Mesendoderm (in vitro differentiated cells): ENCODE measurements around the gene DUSP3.
"Not testable (repeated sequence)": the region's sequence is repeated elsewhere in the genome, so short reads cannot be mapped to it uniquely, and the experiment has no call there.

ENCODE experiments used
- DNase-seq: peaks from one replicate; pipeline ENCODE4 v3.0.0; 2013
- H2AK5ac ChIP-seq: 2 replicates; pipeline ENCODE4 v1.6.1; 2013; ENCODE audit warnings: low read length, inconsistent platforms
- H2BK120ac ChIP-seq: 2 replicates; pipeline ENCODE4 v1.6.1; 2013; ENCODE audit warnings: low read depth, mild to moderate bottlenecking, low read length, moderate library complexity, mixed read lengths
- H2BK15ac ChIP-seq: replicated peaks from 2 replicates; pipeline ENCODE4 v1.6.1; 2013; ENCODE audit warnings: low read depth, mild to moderate bottlenecking, moderate library complexity
- H2BK5ac ChIP-seq: 2 replicates; pipeline ENCODE4 v1.6.1; 2013; ENCODE audit warnings: low read length, inconsistent platforms
- H3K18ac ChIP-seq: 2 replicates; pipeline ENCODE4 v1.6.1; 2013; ENCODE audit warnings: mild to moderate bottlenecking, low read length, mixed read lengths
- H3K23ac ChIP-seq: one replicate; pipeline ENCODE4 v1.6.1; 2013; ENCODE audit warnings: low read length
- H3K27ac ChIP-seq: 2 replicates; pipeline ENCODE4 v1.5.1; 2013; ENCODE audit warnings: low read depth, mild to moderate bottlenecking, inconsistent platforms, low read length, moderate library complexity
- H3K27me3 ChIP-seq: 2 replicates; pipeline ENCODE4 v1.6.1; 2013; ENCODE audit warnings: low read length, control low read depth, mild to moderate bottlenecking, inconsistent platforms; ENCODE audit not compliant: insufficient read depth, poor library complexity
- H3K36me3 ChIP-seq: 2 replicates; pipeline ENCODE4 v1.6.1; 2013; ENCODE audit warnings: low read length, inconsistent platforms; ENCODE audit not compliant: control insufficient read depth, insufficient read depth
- H3K4ac ChIP-seq: one replicate; pipeline ENCODE4 v1.6.1; 2013; ENCODE audit warnings: low read depth, mild to moderate bottlenecking, low read length, moderate library complexity
- H3K4me1 ChIP-seq: 2 replicates; pipeline ENCODE4 v1.6.1; 2013; ENCODE audit warnings: low read depth, low read length, inconsistent platforms; ENCODE audit not compliant: control insufficient read depth
- H3K4me2 ChIP-seq: 2 replicates; pipeline ENCODE4 v1.6.1; 2013; ENCODE audit warnings: low read length
- H3K4me3 ChIP-seq: 2 replicates; pipeline ENCODE4 v1.5.1; 2013; ENCODE audit warnings: mild to moderate bottlenecking, low read length
- H3K56ac ChIP-seq: one replicate; pipeline ENCODE4 v1.6.1; 2013; ENCODE audit warnings: low read length
- H3K79me1 ChIP-seq: 2 replicates; pipeline ENCODE4 v1.6.1; 2013; ENCODE audit warnings: low read length, inconsistent platforms
- H3K79me2 ChIP-seq: 2 replicates; pipeline ENCODE4 v1.6.1; 2013; ENCODE audit warnings: mild to moderate bottlenecking, low read length; ENCODE audit not compliant: control insufficient read depth, insufficient read depth
- H3K9ac ChIP-seq: 2 replicates; pipeline ENCODE4 v1.6.1; 2013; ENCODE audit warnings: low read length, inconsistent platforms
- H4K5ac ChIP-seq: one replicate; pipeline ENCODE4 v1.6.1; 2013; ENCODE audit warnings: low read length
- H4K8ac ChIP-seq: one replicate; pipeline ENCODE4 v1.6.1; 2013; ENCODE audit warnings: low read depth, mild to moderate bottlenecking, control low read depth, low read length, moderate library complexity
- WGBS: extraction: QIAGEN DNeasy Blood & Tissue Kit; methylation state at CpG from one replicate; pipeline ENCODE4 v1.1.7; 2013; ENCODE audit warnings: low lambda C conversion rate, missing lambda C conversion rate; ENCODE audit not compliant: insufficient coverage; ENCODE audit errors: extremely low coverage; 5-methylcytosine and 5-hydroxymethylcytosine counted together

The DUSP3 gene

DNA sequence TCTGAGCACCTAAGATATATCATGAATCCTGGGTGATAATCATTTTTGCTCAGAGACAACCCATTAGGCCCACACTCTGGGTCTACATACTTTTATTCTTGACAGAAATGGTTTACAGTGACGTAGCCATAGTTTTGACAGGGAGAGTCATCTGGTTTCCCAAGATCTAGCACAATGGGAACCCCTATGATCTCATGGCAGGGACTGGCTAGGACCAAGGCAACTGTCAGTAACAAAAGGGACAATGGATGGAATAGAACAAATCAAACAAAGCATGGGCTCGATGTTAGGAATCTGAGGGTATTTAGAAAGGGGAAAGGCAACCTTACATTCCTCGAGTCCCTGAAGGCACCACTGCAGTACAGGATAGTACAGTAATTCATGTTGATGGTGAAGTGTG is 22.0 kb upstream of the DUSP3 start:
- WGBS = no CpG with 5 or more reads among the region's 3 CpGs
- no peaks in the 10 kb centered on the region for H3K79me1 ChIP-seq
- no peaks in the 10 kb centered on the region for H3K4me1 ChIP-seq
- no peak overlapping the region for H2BK15ac ChIP-seq
- no peak overlapping the region for H3K4ac ChIP-seq
- no peak overlapping the region for H4K5ac ChIP-seq
- H3K56ac ChIP-seq = no peak overlapping the region
- H3K9ac ChIP-seq = no peak overlapping the region
- no peak overlapping the region for H2AK5ac ChIP-seq
- no peaks in the 10 kb centered on the region for H3K27me3 ChIP-seq
- DNase-seq = no peak
- H4K8ac ChIP-seq = no peak overlapping the region
- no peak overlapping the region for H2BK5ac ChIP-seq
- H3K4me3 ChIP-seq = no peak overlapping the region
- H3K27ac ChIP-seq = no peak overlapping the region
- no peak overlapping the region for H3K23ac ChIP-seq
- H3K79me2 ChIP-seq = no peaks in the 10 kb centered on the region
- no peak overlapping the region for H3K4me2 ChIP-seq
- no peak overlapping the region for H3K18ac ChIP-seq
- no peak overlapping the region for H2BK120ac ChIP-seq
- no peaks in the 10 kb centered on the region for H3K36me3 ChIP-seq

DNA sequence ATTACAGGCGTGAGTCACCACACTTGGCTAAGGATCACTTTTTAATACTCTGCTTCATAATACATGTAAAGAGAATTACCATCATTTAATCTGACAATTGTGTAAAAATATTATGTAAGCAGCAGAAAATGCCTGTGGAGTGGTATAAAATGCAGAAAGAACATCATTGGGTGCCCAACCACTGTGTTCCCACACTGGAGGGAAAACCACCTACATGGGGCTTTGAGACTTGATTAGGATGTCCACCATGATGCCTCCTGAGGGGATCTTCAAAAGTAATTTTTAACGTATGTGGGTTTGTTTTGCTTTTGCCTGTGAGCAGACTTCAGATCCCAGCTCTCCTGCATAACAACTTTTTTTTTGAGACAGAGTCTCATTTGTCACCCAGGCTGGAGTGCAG is 20.3 kb upstream of the DUSP3 start:
- no peak overlapping the region for H2AK5ac ChIP-seq
- H4K5ac ChIP-seq = no peak overlapping the region
- H3K36me3 ChIP-seq = no peaks in the 10 kb centered on the region
- no peak overlapping the region for H2BK15ac ChIP-seq
- H3K18ac ChIP-seq = no peak overlapping the region
- no peaks in the 10 kb centered on the region for H3K27me3 ChIP-seq
- WGBS = no CpG with 5 or more reads among the region's 2 CpGs
- H3K56ac ChIP-seq = no peak overlapping the region
- no peaks in the 10 kb centered on the region for H3K79me1 ChIP-seq
- no peak overlapping the region for H2BK120ac ChIP-seq
- no peak overlapping the region for H3K9ac ChIP-seq
- H3K4me3 ChIP-seq = no peak overlapping the region
- no peaks in the 10 kb centered on the region for H3K4me1 ChIP-seq
- no peak overlapping the region for H3K4ac ChIP-seq
- no peaks in the 10 kb centered on the region for H3K79me2 ChIP-seq
- no peak overlapping the region for H3K4me2 ChIP-seq
- H3K27ac ChIP-seq = no peak overlapping the region
- no peak overlapping the region for H4K8ac ChIP-seq
- DNase-seq = no peak
- no peak overlapping the region for H2BK5ac ChIP-seq
- no peak overlapping the region for H3K23ac ChIP-seq

DNA sequence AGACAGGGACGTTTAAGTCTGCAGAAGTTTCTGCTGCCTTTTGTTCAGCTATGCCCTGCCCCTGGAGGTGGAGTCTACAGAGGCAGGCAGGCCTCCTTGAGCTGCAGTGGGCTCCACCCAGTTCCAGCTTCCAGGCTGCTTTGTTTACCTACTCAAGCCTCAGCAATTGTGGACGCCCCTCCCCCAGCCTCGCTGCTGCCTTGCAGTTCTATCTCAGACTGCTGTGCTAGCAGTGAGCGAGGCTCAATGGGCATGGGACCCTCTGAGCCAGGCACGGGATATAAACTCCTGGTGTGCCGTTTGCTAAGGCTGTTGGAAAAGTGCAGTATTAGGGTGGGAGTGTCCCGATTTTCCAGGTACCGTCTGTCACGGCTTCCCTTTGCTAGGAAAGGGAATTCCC is 19.2 kb upstream of the DUSP3 start:
- H3K4me2 ChIP-seq, H3K27ac ChIP-seq, H3K4ac ChIP-seq, DNase-seq, H4K8ac ChIP-seq, H3K18ac ChIP-seq, H3K36me3 ChIP-seq, H4K5ac ChIP-seq, H3K79me2 ChIP-seq, H3K9ac ChIP-seq, H3K56ac ChIP-seq, H2BK15ac ChIP-seq, H3K79me1 ChIP-seq, H2AK5ac ChIP-seq, H3K27me3 ChIP-seq, H3K23ac ChIP-seq, H3K4me1 ChIP-seq, H3K4me3 ChIP-seq, H2BK5ac ChIP-seq, H2BK120ac ChIP-seq: not testable (repeated sequence)
- WGBS = no CpG with 5 or more reads among the region's 9 CpGs

DNA sequence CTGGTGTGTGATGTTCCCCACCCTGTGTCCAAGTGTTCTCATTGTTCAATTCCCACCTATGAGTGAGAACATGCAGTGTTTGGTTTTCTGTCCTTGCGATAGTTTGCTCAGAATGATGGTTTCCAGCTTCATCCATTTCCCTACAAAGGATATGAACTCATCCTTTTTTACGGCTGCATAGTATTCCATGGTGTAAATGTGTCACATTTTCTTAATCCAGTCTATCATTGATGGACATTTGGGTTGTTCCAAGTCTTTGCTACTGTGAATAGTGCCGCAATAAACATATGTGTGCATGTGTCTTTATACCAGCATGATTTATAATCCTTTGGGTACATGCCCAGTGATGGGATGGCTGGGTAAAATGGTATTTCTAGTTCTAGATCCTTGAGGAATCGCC is 13.9 kb upstream of the DUSP3 start:
- not testable (repeated sequence) for H3K79me2 ChIP-seq, H3K4me2 ChIP-seq, H3K4ac ChIP-seq, H3K18ac ChIP-seq, H2BK120ac ChIP-seq, H3K23ac ChIP-seq, DNase-seq, H4K5ac ChIP-seq, H3K79me1 ChIP-seq, H3K27ac ChIP-seq, H2BK5ac ChIP-seq, H2AK5ac ChIP-seq, H3K4me3 ChIP-seq, H3K9ac ChIP-seq, H3K27me3 ChIP-seq, H3K4me1 ChIP-seq, H2BK15ac ChIP-seq, H3K56ac ChIP-seq, H3K36me3 ChIP-seq, H4K8ac ChIP-seq
- no CpG with 5 or more reads among the region's 4 CpGs for WGBS

DNA sequence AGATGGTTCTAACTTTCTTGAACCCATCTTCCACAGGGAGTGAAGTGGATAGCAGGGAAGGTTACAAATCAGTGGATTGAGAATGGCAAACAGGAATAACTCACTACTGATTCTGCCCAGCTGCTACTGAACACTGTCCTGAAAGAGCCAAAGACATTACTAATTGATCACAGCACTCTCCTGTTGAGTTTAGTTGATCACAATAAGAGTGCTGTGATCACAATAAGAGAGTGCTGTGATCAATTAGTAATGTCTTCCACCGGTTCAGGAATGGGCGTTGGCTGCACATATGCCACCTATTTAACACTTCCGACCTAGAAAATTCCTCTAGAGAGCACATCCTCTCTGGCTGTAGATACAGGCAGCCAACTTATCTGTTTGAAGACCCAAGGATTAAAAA is 12.8 kb upstream of the DUSP3 start:
- Histone ChIP-seq H2BK120ac (no peak overlapping the region), H3K4me1 (no peaks in the 10 kb centered on the region), H3K79me1 (no peaks in the 10 kb centered on the region), H4K5ac (no peak overlapping the region), H2BK5ac (no peak overlapping the region), H3K4me3 (no peak overlapping the region), H3K4me2 (no peak overlapping the region), H3K36me3 (no peaks in the 10 kb centered on the region), H3K27me3 (no peaks in the 10 kb centered on the region), H2BK15ac (no peak overlapping the region), H3K18ac (no peak overlapping the region), H3K56ac (no peak overlapping the region), H2AK5ac (no peak overlapping the region), H3K23ac (no peak overlapping the region), H3K27ac (no peak overlapping the region), H3K79me2 (no peaks in the 10 kb centered on the region), H3K9ac (no peak overlapping the region), H3K4ac (no peak overlapping the region), H4K8ac (no peak overlapping the region)
- WGBS = no CpG with 5 or more reads among the region's 3 CpGs
- peak; percentile 90 for DNase-seq

DNA sequence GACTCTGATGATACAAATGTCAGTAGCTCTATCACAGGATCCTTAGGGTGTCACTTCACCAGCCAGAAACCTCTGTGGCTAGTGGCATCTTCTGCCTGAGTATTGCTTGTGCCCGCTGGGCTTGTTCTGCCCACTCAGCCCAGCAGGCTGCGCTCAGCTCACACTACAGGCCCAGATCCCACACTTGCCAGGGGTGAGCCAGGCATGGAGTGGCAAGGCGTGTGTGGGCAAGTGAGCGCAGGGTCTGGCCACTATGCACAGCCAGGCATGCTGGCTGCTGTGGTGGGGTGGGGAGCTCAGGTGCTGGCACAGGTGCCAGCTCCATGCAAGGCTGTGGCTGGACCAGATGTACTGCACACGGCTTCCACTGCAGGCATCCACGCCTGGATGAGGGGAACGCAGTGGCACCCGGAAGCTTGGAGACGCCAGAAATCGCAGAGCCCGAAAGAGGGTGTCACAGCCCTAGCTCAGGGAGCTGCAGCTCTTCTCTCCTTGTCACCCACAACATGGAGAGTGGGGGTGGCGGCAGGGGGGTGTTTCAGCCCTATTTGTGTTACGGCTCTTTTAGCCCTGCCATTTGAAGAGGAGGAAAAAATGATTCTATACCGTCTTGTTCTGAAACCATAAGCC is 11.6 kb upstream of the DUSP3 start:
- Histone ChIP-seq H3K79me1 (no peaks in the 10 kb centered on the region), H4K5ac (no peak overlapping the region), H3K18ac (no peak overlapping the region), H3K4me1 (no peaks in the 10 kb centered on the region), H2BK5ac (no peak overlapping the region), H2BK15ac (no peak overlapping the region), H3K36me3 (no peaks in the 10 kb centered on the region), H3K4me3 (no peak overlapping the region), H3K27me3 (no peaks in the 10 kb centered on the region), H3K4me2 (no peak overlapping the region), H3K4ac (no peak overlapping the region), H3K23ac (peak overlapping the region; percentile 45), H2AK5ac (no peak overlapping the region), H3K79me2 (no peaks in the 10 kb centered on the region), H4K8ac (no peak overlapping the region), H3K56ac (no peak overlapping the region), H3K27ac (no peak overlapping the region), H2BK120ac (no peak overlapping the region), H3K9ac (no peak overlapping the region)
- peak; percentile 21 for DNase-seq
- no CpG with 5 or more reads among the region's 14 CpGs for WGBS
